Hematopoietic multipotent progenitor cell treated with erythropoietin and hydrocortisone succinate and interleukin-3 and kit ligand, for 6 days (in vitro differentiated cells): ENCODE data around the gene JSRP1.
A peak's percentile ranks its signal among the peaks of the same experiment; 100 is the strongest.

Experiments used
- DNase-seq: peaks from one replicate; pipeline ENCODE4 v3.0.0-alpha.2; 2015

Gene JSRP1

GRCh38 chr19:2266183-2266993, 10.2 kb upstream of the JSRP1 start:
- peak; percentile 95 for DNase-seq

DNA sequence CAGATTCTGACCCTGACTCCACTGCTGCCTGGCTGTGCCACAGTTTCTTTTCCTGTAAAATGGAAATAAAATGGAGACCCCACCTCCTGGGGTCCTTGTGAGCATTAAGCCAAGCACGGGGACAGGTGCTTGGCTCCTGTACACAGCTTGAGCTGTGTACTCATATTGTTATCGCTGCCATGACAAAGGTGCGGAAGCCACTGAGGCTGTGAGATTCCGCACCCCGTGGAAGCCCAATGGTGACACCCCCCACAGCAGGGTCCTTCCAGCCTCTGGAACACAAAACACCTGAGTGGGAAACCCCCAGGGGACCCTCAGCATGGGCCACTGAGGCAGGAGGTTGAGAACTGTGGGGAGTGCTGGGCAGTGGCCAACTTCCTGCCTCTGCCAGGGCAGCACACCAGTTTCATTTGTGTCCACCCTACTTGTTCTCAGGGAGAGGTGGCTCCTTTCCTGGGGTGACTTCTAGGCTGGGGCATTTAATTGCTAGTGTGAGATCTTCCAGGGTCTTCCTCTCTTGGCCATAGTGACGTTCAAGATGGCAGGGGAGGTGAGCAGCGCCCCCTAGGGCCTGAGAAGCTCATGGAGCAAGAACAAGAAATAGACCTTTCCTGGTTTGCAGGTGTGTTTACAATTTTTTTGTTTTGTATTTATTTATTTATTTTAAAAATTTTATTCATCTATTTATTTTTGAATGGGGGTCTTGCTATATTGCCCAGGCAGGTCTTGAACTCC, 5.4 kb upstream of the JSRP1 start:
- DNase-seq, result peak; percentile 75

DNA sequence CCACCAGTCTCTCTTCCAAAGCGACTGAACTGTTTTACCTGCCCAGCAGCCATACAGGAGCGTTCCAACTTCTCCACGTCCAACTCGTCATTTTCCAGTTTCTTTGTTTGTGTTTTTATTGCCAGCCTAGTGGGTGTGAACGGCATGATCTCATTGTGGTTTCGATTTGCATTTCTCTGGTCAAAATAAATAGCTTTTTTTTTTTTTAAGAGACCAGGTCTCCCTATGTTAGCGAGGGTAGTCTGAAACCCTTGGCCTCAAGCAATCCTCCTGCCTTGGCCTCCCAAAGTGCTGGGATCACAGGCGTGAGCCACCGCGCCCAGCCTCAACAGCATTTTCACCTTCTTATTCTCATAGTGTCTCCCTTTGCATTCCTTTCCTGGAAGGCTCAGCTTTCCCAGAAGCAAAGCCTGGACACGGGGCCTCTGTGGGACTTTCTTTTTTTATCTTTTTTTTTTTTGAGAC, 4.2 kb upstream of the JSRP1 start:
- DNase-seq, result no peak

DNA sequence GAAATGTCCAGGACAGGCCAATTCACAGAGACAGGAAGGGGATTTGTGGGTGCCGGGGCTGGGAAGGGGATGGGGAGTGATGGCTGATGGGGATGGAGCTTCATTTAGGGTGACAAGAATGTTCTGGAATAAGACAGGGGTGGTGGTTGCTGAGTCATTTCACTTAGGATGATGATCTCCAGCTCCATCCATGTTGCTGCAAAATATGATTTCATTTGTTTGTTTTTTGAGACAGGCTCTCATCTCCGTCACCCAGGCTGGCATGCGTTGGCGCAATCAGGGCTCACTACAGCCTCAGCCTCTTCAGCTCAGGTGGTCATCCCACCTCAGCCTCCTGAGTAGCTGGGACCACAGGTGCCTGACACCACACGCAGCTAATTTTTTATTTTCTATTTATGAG, 3.1 kb upstream of the JSRP1 start:
- DNase-seq, result no peak

DNA sequence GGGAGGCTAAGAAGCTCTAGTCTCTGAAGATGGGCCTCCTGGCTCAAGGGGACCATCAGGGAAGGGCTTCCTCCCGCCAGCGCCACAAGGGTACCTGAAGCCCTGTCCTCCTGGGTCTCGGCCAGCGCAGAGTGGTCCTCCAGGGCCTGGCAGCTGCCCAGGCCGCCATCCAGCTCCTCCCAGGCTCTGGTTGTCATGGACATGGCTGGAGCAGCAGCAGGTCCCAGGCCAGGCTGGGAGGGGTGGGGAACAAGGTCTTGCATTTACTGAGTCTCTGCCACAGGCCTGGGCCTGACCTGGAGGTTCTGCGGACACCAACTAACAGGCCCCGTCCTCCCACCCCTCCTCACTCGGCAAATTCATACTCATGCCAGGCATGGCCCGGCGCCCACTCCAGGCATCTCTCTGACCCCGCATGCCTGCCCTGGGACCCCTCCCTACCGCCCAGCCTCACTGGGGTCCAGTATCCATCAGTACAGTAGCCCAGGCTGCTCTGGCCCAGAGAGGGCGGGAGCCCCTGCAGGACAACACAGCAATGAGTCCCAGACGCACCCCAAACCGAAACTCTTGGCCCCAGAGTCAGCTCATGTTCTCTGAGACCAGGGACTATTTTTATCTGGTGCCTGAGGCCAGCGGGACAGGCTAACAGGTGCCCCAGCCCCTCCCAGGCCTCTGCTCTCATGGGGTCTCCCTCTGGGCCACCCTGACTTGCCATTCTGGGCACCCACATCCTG, 938 bp downstream of the JSRP1 start:
- no peak for DNase-seq

- DNase-seq, result no peak
Observed at GRCh38 chr19:2254064-2254872, 1.9 kb downstream of the JSRP1 start.

DNA sequence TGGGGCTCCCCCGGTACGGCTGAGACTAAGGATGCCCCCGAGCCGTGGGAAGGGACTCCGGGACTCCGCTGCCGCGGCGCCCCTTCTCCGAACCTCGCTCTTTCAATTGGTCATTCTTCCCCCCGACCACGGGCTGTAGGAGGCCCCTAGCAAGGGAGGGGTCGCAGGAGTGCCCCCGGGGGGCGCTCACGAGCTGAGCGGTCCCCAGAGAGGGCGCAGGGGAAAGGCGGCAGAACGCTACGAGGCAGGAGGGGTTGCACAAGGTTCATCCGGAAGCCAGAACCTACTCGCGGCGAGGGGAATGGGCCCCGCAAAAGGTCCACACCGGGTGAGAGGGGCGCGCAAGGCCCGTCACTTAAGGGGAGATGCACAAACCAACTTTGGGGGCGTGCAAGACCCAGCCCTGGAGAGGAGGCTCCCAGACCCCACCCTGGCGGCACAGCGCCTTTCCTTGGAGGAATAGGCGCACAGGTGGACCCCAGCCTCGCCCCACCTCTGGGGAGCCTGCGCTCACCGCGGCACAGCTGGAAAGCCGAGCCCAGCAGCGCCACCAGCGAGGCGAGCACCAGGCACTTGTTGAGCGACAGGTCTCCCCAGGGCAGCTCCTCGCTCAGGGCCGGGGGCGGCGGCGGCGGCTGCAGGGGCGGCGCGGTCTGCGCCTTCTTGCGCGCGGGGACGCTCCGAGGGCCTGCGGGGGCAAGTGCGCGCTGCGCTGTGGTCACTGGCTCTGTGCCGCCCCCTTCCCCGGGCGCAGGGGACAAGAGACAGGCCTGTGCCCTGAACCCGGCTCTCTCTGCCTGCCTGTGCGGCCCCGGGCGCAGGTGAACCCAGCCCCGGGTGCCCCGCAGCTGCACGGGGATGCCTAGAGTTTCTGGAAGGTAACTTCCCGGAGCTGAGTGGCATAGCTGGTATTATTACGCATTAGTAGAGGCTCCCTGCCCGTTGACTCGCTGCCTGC, 2.8 kb downstream of the JSRP1 start:
- peak; percentile 67 for DNase-seq

DNA sequence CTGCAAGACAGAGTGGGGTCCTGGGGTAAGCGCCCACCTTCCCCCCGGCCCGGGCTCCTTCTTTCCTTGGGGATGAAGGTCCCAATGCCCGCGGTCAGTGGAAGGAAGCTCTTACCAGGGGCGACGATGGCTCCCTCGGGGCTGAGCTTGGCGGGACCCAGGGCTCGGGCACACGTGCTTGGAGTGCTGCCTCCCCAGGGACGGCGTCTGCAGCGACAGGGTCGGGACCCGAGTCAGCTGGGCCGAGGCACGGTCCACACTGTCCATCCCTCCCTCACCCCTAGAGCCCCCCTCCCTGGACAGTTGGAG, 3.5 kb downstream of the JSRP1 start:
- no peak for DNase-seq

GRCh38 chr19:2252055-2252796, 4.0 kb downstream of the JSRP1 start:
- DNase-seq, result no peak

DNA sequence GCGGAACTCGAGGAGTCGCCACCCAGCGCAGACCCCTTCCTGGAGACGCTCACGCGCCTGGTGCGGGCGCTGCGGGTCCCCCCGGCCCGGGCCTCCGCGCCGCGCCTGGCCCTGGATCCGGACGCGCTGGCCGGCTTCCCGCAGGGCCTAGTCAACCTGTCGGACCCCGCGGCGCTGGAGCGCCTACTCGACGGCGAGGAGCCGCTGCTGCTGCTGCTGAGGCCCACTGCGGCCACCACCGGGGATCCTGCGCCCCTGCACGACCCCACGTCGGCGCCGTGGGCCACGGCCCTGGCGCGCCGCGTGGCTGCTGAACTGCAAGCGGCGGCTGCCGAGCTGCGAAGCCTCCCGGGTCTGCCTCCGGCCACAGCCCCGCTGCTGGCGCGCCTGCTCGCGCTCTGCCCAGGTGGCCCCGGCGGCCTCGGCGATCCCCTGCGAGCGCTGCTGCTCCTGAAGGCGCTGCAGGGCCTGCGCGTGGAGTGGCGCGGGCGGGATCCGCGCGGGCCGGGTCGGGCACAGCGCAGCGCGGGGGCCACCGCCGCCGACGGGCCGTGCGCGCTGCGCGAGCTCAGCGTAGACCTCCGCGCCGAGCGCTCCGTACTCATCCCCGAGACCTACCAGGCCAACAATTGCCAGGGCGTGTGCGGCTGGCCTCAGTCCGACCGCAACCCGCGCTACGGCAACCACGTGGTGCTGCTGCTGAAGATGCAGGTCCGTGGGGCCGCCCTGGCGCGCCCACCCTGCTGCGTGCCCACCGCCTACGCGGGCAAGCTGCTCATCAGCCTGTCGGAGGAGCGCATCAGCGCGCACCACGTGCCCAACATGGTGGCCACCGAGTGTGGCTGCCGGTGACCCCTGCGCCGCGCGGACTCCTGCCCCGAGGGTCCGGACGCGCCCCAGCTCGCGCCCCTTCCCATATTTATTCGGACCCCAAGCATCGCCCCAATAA, 4.8 kb downstream of the JSRP1 start:
- DNase-seq, result peak; percentile 72

GRCh38 chr19:2250766-2251105, 5.5 kb downstream of the JSRP1 start:
- DNase-seq, result no peak

DNA sequence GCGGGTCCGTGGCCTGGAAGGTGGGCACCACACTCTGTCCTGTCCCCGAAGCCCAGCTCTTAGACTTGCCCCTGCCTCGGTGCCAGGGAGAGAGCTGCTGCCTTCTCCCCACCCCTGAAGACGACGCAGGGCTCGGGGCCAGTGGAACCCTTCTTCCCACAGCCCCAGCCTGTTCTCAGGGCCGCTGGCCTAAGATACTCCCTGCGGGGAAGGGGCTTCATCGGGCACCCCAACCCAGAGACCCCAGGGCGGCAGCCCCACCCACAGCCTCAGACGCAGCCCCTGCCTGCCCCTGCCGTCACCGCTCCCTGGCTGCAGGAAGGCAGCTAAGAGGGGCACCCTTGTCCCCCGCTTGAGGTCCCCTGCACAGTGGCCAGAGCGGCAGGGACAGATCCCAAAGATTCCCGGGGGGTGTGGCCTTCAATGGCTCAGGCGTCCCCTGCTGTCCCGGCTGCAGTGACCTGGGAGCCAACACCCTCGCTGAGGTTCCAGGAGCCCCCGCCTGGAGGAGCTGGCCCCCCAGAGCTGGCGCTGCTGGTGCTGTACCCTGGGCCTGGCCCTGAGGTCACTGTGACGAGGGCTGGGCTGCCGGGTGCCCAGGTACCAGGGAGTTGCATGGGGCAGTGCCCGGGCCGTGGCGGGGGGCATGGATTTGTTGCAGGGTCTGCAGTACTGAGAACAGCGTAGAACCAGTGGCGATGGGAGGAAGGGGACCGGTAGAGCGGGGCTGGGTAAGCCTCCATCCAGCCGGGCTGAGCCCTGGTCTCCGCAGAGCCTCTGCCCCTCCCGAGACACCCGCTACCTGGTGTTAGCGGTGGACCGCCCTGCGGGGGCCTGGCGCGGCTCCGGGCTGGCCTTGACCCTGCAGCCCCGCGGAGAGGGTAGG, 6.1 kb downstream of the JSRP1 start:
- peak; percentile 47 for DNase-seq

DNA sequence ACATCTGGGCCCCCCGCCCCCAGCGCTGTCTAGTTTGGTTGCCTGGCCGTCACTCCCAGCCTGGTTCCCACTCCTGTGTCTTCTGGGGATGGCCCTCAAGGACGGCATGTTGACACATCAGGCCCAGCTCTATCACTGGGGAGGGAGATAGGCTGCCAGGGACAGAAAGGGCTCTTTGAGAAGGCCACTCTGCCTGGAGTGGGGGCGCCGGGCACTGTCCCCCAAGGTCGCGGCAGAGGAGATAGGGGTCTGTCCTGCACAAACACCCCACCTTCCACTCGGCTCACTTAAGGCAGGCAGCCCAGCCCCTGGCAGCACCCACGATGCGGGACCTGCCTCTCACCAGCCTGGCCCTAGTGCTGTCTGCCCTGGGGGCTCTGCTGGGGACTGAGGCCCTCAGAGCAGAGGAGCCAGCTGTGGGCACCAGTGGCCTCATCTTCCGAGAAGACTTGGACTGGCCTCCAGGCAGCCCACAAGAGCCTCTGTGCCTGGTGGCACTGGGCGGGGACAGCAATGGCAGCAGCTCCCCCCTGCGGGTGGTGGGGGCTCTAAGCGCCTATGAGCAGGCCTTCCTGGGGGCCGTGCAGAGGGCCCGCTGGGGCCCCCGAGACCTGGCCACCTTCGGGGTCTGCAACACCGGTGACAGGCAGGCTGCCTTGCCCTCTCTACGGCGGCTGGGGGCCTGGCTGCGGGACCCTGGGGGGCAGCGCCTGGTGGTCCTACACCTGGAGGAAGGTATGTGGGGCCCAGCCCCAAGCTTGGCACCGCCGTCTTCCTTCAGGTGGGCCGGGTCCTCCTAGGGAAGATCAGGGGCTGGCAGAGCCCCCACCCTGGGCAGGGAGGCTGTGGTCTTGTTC, 7.0 kb downstream of the JSRP1 start, which contains the start of gene AMH:
TSS of gene AMH (plus strand) at position 314 of the 857 bp plus-strand sequence. CDS start at position 324, 10 bp downstream.
- DNase-seq, result no peak

GRCh38 chr19:2248136-2249009, 7.8 kb downstream of the JSRP1 start:
- DNase-seq, result no peak

DNA sequence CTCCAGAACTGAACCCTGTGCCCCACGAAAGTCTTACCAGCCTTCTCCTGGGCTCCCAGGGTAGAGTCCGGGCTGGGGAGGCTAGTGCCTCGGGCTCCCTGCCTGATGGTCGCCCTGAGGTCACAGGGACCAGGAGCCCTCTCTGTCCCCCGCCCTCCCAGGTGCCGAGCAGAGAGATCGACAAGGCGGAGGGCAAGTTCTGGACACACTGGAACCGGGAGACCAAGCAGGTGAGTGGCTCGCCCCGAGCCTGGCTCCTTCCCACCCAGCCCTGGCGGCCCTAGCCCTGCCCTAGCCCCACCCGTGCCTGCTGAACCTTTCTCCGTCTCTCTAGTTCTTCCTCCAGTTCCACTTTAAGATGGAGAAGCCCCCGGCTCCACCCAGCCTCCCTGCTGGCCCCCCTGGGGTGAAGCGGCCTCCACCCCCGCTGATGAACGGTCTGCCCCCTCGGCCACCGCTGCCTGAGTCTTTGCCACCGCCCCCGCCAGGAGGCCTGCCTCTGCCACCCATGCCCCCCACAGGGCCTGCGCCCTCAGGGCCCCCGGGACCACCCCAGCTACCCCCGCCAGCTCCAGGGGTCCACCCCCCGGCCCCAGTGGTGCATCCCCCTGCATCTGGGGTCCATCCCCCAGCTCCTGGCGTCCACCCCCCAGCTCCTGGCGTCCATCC, 8.7 kb downstream of the JSRP1 start:
- no peak for DNase-seq

DNA sequence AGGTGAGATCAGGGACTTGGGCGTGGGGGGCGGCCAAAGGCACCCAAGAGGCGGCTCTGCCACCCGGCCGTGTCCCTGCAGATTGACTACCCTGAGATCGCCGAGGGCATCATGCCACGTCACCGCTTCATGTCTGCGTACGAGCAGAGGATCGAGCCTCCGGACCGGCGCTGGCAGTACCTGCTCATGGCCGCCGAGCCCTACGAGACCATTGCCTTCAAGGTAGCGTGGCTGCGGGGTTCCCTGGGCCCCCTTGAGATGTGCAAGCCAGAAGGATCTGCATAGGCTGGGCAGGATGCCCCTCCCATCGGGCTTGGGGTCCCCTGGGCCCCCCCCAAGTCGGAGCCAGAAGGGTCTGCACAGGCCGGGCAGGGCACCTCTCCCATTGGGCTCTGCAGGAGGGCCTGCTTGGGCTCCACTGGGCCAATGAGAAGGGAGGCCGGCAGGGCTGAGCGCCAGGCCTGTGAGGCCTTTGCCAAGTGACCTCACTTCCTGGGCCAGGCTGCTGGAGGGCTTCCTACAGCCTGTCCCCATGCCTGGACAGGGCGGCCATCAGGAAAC, 9.3 kb downstream of the JSRP1 start:
- no peak for DNase-seq
